ENCODE measurements around the gene HRH3.

The HRH3 gene

DNA sequence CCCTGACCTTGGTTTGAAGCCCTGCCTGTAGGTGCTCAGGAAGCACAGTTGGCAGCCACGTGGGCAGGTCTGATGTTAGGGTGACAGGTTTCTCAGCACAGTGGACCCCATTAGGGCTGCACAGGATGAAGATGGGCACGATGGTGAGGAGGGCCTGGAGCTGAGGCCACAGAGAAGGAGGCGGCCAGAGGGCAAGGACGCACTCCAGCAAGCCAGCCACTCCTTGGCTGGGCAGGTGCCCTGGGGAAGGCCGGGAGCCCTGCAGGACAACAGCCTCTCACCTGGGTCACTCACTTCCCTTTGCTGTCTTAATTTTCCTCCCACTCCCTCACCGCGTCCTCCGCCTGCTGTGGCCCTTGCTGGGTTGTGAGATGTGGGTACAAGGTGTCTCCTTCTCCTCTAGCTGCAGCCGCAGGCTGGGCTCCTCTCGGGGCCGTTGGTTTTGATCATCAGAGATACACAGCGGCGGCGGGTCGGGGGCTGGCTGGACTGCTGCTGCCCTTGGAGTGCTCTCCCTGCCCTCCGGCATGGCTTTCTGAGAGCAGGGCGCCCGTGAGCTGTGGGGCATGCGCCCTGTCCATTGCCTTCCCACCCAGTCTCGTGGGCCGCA is 23.9 kb upstream of the HRH3 start:
- no peak for DNase-seq

DNA sequence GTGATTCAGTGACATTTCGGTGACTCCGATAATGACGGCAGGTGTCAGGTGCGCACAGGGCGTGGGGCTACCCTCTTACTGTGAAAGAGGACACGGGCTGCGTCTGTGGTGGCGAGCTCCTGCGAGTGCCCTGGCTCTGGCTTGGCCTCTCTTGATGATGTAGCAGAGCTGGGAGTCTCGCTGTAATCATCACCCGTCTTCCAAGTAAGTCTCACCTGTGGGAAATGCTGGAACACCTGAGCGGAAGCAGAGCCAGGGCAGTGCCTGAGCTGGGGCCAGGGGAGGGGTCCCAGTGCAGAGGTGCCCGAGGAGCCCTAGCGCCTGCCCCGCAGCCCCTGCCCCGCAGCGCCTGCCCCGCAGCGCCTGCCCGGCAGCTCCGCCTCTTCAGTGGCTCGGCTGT is 23.0 kb upstream of the HRH3 start:
- DNase-seq: no peak

DNA sequence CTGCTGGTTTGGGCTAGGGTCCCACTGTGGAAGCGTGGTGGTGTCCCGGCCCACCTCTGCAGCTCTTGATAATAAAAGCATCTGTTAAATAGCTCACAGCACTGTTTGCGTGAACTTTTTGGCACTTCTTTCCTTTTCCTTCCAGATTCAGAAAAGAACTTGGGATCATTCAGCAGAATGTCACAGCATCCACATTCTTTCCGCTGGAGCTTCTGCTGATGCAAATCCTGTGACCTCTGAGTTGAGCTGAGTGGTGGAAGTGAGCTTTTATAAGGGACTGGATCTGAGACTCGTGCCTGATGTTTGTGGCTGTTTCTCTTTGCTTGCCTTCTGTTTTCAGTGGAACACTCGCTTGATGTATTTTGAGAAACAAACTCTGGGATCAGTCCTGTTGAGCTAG is 22.1 kb upstream of the HRH3 start:
- DNase-seq: no peak

DNA sequence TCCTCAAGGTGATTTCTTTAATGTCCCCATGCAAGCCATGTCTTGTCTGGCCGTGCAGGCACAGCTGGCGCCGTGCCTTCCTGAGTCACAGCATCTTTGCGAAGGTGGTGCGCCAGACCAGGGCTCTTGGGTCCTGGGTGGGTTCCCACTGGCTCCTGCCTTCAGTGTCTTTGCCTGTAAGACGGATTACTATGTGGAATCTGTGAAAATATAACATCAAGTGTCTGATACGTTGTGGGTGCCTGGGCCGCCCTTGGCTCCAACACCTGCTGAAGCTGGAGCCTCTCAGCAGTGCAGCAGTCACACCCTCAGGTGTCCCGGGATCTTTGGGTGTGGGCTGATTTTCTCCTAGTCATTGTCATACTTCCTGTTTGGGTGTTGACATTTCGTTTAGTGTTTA is 21.4 kb upstream of the HRH3 start:
- DNase-seq: no peak

DNA sequence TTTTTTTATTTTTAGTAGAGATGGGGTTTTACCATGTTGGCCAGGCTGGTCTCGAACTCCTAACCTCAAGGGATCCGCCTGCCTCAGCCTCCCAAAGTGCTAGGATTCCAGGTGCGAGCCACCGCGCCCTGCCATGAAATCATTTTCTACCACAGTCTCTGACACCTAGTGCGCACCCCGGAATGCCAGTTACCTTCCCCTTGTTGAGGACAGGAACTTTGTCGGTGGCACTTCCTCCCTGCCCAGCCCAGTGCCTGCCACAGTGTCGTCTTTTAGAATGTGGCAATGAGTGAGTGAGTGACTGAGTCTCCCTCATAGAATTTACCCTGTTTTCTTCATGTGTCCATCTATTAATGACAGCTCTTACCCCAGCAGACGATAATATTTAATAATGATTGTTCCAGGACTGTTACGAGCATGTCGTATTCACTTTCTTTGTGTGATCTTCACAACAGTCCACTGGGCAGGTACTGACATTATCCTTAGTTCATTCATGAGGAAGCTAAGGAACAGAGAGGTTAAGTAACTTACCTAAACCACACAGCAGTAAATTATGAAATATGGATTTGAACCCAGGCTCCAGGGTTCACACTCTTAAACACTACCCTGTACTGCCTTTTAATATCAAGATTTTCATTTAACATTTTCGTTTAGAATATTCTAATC is 20.1 kb upstream of the HRH3 start:
- DNase-seq: no peak

DNA sequence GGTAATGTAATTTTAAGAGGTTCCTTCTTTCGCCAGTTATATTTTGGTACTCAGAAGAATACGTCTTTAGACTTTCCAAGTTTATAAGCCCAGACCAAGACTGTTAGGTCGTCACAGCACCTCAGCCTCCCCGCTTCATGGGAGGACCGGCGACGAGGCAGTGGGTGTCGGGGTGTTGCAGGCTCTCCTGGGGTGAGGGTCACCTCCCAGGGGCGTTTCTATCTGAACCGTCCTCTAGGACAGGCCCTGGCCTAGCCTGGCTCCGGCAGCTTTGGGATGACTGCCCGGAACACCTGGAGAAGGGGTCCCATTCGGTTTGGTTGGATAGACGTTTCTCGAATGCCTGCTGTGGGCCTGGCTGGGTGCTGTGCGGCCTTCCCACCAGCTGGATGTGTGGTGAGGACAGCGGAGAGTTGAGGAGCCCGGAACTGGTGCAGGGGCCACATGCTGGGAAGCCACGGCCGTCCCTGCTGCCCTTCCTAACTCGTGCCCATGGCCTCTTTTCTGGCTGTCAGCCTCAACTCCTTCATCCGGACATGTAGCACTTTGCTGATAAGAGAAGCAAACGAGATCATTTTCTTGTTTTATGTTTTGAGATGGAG is 19.3 kb upstream of the HRH3 start:
- DNase-seq: no peak

DNA sequence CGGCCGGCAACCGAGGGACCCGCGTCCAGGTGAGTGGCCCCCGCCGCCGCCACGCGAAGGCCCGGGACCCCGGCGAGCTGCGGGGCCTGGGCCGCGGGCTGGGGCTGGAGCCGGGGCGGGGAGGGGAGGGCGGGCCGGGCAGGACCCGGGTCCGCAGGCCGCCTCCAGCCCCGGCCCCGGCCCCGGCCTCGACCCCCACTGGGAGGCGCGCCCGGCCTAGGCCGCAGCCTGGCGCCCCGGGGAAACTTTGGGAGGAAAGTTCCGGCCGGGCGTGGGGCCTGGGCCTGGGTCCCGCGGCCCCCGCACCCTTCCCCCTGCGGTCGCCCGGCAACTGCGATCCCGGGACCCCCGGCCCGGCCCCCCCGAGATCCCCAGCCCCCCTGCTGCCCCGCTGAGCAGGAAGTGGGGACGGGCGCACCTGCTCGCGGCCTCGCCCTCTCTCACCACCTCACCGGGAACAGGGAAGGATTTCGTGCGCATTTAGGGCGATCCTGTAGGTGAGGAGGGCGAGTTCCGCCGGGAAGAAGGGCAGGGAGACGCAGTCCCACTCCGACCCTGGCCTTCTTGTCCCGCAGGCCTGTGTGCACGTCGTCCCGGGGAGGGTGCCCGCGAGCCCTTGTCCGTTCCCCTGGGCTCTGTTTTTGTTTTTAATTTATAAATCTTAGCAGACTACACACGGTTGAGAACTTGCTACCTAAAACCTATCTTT is 18.6 kb upstream of the HRH3 start:
- DNase-seq: no peak

DNA sequence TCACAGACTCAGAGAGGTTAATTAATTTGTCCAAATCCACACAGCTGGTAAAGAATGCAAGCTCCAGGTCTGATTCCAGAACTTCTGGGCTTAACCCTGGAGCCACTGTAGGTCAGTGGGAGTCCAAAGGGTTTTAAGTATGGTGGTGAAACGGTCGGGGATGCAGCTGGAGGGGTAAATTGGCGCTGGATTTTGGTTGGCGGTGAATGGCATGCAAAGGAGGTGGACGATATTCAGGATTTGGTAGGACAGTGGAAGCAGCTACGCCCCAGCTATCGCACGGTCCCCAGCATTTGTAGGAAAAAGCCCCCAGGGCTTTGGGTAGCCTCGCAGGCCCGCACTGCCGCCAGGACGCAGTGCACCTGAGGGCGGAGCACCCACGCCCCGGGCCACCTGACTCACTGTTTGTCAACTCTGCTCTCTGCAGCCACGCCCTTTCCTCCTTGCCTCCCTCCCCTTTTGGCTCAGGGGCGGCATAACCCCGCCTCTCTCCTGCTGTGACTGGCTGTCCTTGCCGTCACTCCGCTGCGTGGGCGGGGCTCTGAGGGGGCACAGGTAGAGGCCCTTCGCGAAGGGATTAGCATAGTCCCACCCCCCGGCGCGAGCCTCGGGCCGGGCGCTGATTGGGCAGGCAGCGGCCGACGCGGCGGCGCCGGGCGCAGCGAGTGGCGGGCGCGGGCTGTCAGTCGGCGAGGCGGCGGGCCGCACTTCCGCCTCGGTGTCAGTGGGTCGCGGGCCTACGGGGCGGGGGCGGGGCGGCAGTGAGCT is 17.9 kb upstream of the HRH3 start, which contains the start of gene OSBPL2:
Gene OSBPL2 (plus strand): TSS at position 721 of the 768 bp plus-strand sequence. CDS start 17,664 bp downstream, outside the sequence.
- peak; percentile 98 for DNase-seq

DNA sequence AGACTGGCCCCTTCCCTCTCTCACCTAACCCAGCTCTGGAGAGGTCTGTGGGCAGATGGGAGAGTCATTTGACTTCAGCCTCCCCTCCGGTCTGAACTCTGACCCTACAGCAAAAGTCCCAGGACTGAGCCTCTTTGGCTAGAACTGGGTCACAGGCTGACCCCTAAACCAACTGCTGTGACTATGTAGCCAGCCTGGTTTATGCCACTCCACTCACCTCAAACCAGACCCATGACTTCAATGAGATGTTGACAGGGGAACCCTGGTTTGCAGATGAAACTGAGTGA is 17.4 kb upstream of the HRH3 start:
- DNase-seq: no peak

DNA sequence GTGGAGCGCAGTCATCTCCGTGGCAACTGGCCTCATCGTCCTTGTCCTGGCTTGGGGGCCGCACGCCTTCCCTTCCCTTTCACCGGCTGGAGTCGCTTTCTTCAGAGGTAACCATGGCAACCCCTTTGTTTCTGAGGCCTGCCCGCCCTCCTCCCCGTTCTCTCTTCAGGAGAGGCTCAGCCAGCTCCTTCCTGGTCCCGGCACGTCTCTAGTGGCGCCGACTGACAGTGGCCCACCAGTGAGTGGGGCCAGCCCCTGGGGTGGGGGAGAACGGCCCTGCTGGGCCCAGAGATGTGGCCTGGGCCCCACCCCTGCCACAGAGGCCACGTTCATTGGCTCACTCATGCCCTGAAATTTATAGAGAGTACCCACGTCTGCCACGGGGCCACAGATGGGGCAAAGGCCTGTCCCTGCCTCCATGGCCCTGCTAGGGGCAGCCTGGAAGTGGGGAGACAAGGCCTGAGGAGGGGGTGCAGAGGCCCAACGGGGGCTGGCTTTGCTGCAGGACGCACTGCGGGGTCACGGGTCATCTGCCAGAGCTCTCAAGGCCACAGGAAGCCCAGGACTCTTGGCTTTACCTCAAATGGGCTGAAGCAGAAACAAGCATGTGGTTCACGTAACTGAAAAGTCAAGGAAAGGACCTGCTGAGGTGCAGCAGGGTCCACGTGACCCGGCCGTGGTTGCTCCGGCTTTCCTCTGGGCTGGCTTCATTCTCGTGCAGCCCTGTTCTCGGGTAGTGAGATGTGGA is 16.9 kb upstream of the HRH3 start:
- DNase-seq: no peak

DNA sequence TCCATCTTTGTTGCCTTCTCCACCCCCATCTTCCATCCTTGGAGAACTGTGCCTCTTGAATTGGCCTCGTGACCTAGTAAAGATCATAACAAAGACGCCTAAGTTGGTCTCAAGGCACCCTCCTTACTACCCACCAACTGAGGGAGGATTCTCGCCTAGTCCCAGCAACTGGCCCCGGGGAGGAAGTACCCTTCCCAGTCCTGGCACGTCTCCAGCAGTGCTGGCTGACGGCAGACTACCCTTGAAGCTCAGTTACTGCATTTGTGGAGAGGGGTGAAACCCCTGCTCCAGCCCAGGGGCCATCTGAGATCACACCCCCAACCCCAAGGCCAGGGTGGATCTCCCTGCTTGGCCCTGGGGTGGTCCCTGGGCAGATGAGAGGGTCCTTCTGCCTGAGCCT is 16.1 kb upstream of the HRH3 start:
- no peak for DNase-seq

DNA sequence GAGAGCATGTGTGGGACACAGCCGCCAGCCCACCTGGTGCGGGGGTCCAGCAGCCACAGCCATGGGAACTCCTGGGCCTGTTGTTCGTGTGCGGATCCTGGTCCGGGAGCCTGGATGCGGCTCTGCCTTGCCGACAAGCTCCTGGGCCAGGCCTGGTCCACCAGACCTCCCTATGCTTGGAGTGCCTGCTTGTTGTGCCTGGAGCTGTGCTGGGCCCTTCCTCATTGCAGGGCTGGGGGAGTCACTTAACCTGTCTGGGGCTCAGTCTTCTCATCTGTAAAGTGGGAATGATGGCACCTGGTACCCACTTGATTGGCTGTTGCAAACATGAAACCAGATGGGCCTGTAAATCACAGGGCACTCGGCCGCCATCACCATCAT is 15.7 kb upstream of the HRH3 start:
- DNase-seq: no peak

DNA sequence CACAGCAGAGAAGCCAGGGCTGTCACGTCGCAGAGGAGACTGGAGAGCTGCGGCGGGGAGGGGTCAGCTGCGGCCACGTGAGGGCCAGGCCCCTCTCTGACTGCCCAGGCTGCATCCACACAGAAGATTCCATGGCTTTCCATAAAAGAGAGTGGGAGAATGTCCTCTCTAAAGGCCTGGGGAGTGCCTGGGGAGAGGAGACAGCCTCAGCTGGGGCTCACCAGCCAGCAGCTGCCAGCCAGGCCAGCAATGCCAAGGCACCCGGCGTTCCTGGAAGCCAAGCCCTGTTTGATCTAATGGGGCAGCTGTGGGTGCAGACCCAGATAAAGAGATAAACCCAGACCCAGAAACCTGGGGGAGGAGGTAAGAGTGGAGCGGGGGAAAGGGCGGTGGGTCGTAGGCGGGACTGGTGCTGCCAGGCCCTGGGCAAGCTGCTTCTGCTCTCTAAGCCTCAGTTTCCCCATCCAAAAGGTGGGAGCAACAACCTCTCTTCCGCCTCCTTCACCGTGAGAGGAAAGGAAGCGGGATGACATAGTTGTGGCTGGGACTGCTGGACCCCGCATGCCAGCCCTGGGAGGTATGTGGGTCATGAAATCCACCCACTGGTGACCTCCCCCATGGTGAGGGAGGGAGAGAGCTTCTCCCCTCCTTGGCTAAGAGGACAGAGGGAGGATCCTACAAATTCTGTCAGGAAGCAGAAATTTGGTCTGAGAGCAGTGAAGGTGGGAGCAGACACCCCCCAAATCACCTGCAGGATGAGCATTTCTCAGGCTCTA is 15.1 kb upstream of the HRH3 start:
- no peak for DNase-seq

DNA sequence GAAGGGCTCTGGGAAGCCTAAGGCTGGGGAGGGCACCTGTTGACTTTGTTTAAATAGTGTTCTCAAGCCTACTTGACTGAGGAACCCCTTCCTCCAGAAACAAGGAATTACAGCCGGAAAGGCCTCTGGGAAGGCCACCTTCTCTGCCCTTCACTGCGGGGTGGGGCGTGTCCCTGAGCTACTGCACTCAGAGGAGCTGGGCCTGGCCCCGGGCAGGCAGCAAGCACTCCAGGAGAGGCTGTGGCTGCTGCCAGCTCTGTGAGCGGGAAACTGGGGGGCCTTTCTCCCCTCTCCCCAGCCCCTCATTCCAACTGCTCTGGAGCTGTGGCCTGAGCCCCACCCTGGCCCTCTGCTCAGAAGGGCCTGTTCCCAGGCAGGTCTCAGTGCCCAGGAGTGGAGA is 14.3 kb upstream of the HRH3 start:
- DNase-seq: no peak

DNA sequence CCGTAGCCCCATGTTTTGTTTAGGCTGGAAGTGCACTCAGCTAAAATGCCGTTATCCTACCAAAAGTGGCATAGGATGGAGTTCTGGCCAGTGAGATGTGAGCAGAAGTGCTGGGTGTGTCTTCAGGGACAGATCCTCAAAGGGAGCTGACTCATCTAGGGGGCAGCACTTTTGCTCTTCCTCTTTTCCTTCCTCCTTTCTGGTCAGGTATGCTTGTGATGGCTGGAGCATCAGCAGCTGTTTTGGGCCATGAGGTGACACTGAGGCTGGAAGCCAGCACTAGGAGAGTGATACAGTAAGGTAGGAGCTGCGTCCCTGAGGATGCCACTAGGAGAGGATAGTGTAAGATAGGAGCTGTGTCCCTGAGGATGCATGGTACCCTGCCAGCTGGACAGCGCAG is 13.6 kb upstream of the HRH3 start:
- no peak for DNase-seq

DNA sequence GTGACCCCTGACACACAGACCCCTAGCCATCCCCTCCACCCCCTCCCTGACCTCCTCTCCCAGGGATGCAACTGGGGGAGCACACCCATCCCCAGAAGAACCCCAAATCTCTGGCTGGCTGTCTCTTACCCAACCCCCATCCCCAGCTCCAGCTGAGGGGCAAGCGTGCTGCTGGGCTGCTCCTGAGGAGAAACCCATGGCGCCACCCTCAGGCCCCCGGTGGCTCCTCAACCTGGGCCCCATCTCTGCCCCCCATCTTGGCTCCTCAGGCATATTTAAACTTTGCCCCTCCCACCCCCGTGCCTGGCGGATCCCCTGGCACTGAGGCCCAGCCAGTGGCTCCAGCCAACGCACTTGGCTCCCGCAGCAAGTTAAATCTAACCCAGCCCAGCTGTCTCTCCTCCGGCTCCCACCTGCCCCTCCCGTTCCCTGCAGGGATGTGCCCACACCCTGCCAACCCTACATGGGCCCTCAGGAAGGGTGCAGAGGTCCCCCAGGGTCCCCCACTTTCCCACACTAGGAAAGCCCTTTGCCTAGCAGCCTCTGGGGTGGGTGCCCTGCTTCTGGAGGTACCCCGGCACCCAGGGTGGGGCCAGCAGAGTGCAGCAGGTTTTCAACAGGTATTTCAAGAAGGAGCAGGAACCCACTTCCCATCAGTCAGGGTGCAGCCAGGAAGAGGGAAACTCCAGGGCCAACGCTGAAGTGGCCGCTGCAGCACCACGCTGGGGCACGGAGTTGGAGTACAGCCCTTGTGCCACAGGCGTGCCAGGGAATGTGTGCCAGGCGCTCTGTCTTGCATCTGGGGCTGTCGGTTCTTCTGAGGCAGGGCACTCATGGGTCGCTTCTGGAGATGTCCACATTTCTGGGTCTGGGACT is 12.9 kb upstream of the HRH3 start:
- DNase-seq: no peak

DNA sequence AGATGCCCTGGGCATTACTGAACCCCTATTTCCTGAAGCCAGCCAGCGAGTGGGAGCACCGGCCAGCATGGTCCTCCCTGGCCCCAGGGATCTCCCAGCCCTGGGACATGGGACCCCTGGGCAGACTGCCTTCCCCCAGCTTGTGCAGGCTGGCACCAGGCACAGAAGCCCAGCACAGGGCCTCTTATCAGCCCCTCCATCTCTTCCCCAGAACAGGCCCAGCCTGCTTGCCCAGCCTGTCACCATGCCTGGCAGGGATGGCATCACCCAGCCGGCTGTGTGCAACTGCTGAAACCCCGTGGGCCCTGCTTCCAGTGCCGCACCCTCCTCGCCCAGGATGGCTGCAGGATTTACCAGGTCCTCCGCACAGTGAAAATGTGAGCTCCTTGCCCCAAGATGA is 12.1 kb upstream of the HRH3 start:
- no peak for DNase-seq

DNA sequence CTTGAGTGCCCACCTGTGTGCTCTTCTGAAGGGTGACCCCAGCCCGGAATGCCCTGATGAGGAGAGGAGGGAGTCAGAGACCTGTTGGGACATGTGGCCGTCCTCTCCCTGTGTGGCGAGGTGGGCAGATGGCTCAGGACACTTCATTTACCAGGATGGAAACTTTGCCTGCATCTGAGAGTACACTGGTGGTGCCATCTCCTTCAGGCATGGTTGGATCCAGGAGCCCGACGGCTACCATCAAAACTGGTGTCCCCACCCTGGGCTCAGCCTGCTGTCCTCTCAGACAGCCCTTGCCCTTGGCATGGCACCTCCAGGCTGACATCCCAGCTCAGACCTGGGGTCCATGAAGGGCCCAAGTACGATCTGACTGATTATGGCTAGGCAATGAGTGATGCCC is 11.2 kb upstream of the HRH3 start:
- no peak for DNase-seq

DNA sequence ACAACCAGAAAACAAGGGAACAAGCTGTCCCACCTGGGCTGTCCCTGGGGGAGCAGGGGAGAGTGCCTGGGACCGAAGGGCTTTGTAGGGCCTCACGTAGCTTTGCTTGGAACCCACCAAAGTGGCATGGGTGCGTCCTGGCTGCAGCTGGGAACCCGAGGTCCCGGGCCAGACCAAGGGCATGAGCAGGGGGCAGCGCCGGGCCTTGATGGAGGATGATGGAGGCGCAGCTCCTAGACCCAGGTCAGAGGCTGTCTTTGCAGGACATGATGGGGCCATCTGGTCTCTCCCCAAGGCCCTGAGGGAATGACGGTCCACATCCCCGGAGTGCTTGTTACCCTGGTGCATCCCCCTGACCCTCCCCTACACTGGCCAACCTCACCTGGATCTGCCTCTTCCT is 10.6 kb upstream of the HRH3 start:
- no peak for DNase-seq

DNA sequence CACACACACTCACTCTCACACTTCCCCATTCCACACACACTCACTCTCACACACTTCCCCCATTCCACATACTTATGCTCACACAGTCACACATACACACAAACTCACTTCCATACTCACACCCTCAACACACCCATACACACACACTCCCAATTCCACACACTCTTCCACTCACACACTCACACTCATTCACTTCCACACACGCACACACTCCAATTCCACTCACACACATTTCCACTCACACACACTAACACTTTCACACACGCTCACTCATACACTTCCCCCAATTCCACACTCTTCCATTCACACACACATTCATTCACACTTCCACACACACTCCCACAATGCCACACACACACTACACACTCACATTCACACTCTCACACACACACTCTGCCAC is 10.2 kb upstream of the HRH3 start:
- DNase-seq: no peak

DNA sequence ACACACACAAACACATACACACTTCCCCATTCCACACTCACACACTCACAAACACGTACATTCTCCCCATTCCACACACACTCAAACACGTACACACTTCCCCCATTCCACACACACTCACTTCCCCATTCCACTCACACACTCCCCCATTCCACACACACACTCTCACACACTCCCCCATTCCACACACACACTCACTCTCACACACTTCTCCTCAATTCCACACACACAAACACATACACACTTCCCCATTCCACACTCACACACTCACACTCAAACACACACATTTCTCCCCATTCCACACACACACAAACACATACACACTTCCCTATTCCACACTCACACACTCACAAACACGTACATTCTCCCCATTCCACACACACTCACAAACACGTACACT is 9.6 kb upstream of the HRH3 start:
- DNase-seq: no peak

Measured in EL (cell line).